A549 (cell line): ENCODE data around the gene CCDC116. TPM values are rescaled to one million over a fixed set of nuclear protein-coding genes. Genes with fewer than 3 reads are reported as not detected.
"Not testable (repeated sequence)": the region's sequence is repeated elsewhere in the genome, so short reads cannot be mapped to it uniquely, and the experiment has no call there.

Experiments
- ATAC-seq, 2 experiments: fragments of 200-7000 bp in 1 of 2; fragments of >200 bp in 1 of 2; cut with Nextera tagmentation in 1 of 2; cut with Tn5 transposase in 1 of 2; 3 replicates each; pipeline versions ENCODE4 v1.8.0 to v1.9.1; 2018 to 2020; ENCODE audit warnings: mild to moderate bottlenecking in 1 of 2, moderate library complexity in 1 of 2
- CTCF ChIA-PET: fragments of 300-600 bp; sonication (Branson Sonifier 250); formaldehyde crosslinking; extraction: SDS; loops from one replicate; lab custom pipeline; 2021; ENCODE audit warnings: antibody characterized with exemption, inconsistent platforms; lab: Yijun Ruan, JAX
- POLR2A ChIA-PET: fragments of 350-600 bp; formaldehyde crosslinking; extraction: SDS; loops from one replicate; lab custom pipeline; 2021; ENCODE audit warnings: antibody characterized with exemption, inconsistent platforms; lab: Yijun Ruan, JAX
- DNase-seq, 2 experiments: peaks; one replicate each; pipeline versions ENCODE4 v3.0.0 to v3.0.0-alpha.2; 2011 to 2016; ENCODE audit warnings: low read depth in 1 of 2, low spot score in 1 of 2
- FAIRE-seq: peaks from 2 replicates; lab custom pipeline; 2011; peaks lifted over from hg19 to GRCh38; lab: Jason Lieb, UNC
- H3K27ac ChIP-seq, 2 experiments: fragments of >200 bp; sonication (Bioruptor Twin); formaldehyde crosslinking; 3 replicates each; pipeline ENCODE4 v1.5.1; 2016 to 2017
- H3K4me1 ChIP-seq: fragments of >200 bp; sonication (Bioruptor Twin); formaldehyde crosslinking; 3 replicates; pipeline ENCODE4 v1.6.1; 2016
- H3K4me2 ChIP-seq: fragments of >200 bp; sonication (Bioruptor Twin); formaldehyde crosslinking; 3 replicates; pipeline ENCODE4 v1.6.1; 2016
- H3K4me3 ChIP-seq: fragments of >200 bp; sonication (Bioruptor Twin); formaldehyde crosslinking; 3 replicates; pipeline ENCODE4 v1.5.1; 2016
- H3K9me3 ChIP-seq: fragments of >200 bp; sonication (Bioruptor Twin); formaldehyde crosslinking; 3 replicates; pipeline ENCODE4 v1.6.1; 2016
- CEBPB ChIP-seq, 2 experiments: fragments of >200 bp in 1 of 2; sonication (Bioruptor Twin) in 1 of 2; formaldehyde crosslinking in 1 of 2; IDR thresholded peaks; 2 replicates each; pipeline ENCODE4 v1.6.1; 2012 to 2016
- E2F6 ChIP-seq: IDR thresholded peaks from 2 replicates; pipeline ENCODE4 v1.6.1; 2012; ENCODE audit warnings: low read depth, borderline replicate concordance
- EHF ChIP-seq: fragments of 250-450 bp; sonication (Bioruptor Pico); IDR thresholded peaks from 2 replicates; pipeline ENCODE4 v1.5.0; 2020; ENCODE audit warnings: mild to moderate bottlenecking
- EHMT2 ChIP-seq: fragments of 200-600 bp; sonication (generic); IDR thresholded peaks from 2 replicates; pipeline ENCODE4 v1.6.1; 2016; ENCODE audit warnings: antibody characterized with exemption, low read depth, mild to moderate bottlenecking, moderate library complexity
- FOSB ChIP-seq: fragments of 250-450 bp; sonication (Bioruptor Pico); IDR thresholded peaks from 2 replicates; pipeline ENCODE4 v1.5.0; 2020; ENCODE audit warnings: mild to moderate bottlenecking, moderate library complexity
- FOSL2 ChIP-seq, 2 experiments: fragments of 450-650 bp in 1 of 2; fragments of >200 bp in 1 of 2; sonication (Bioruptor Twin) in 1 of 2; formaldehyde crosslinking; IDR thresholded peaks; 2 replicates each; pipeline versions ENCODE4 v1.5.0 to v1.6.1; 2016 to 2020; ENCODE audit warnings: mild to moderate bottlenecking in 1 of 2, moderate library complexity in 1 of 2
- GATA3 ChIP-seq: IDR thresholded peaks from 2 replicates; pipeline ENCODE4 v1.6.1; 2012; ENCODE audit warnings: borderline replicate concordance
- HES2 ChIP-seq: fragments of >200 bp; sonication (Bioruptor Twin); formaldehyde crosslinking; IDR thresholded peaks from 2 replicates; pipeline ENCODE4 v1.6.1; 2016
- HEYL ChIP-seq: fragments of 250-450 bp; sonication (Bioruptor Pico); IDR thresholded peaks from 2 replicates; pipeline ENCODE4 v1.8.0; 2021; ENCODE audit warnings: mild to moderate bottlenecking, moderate library complexity
- HMGXB4 ChIP-seq: fragments of 250-450 bp; sonication (Bioruptor Pico); IDR thresholded peaks from 2 replicates; pipeline ENCODE4 v1.5.0; 2021; ENCODE audit warnings: mild to moderate bottlenecking, moderate library complexity, borderline replicate concordance
- HOXB13 ChIP-seq: fragments of 250-450 bp; sonication (Bioruptor Pico); IDR thresholded peaks from 2 replicates; pipeline ENCODE4 v1.5.0; 2020; ENCODE audit warnings: low read depth, mild to moderate bottlenecking, moderate library complexity
- HOXB5 ChIP-seq: fragments of 250-450 bp; sonication (Bioruptor Pico); IDR thresholded peaks from 2 replicates; pipeline ENCODE4 v1.5.0; 2020; ENCODE audit warnings: mild to moderate bottlenecking, moderate library complexity
- JUNB ChIP-seq: fragments of >200 bp; sonication (Bioruptor Twin); formaldehyde crosslinking; IDR thresholded peaks from 2 replicates; pipeline ENCODE4 v1.6.1; 2016
- KDM5A ChIP-seq: fragments of 200-600 bp; sonication (generic); IDR thresholded peaks from 2 replicates; pipeline ENCODE4 v1.6.1; 2016; ENCODE audit warnings: antibody characterized with exemption, mild to moderate bottlenecking
- MAFK ChIP-seq: fragments of 450-650 bp; IDR thresholded peaks from 2 replicates; pipeline ENCODE4 v1.6.1; 2014; ENCODE audit not compliant: partially characterized antibody
- MYC ChIP-seq: IDR thresholded peaks from 2 replicates; pipeline ENCODE4 v1.6.1; 2012; ENCODE audit warnings: mild to moderate bottlenecking, inconsistent platforms, low read length, improper control_type of control experiment, borderline replicate concordance
- NPAS2 ChIP-seq: fragments of 250-450 bp; sonication (Bioruptor Pico); IDR thresholded peaks from 2 replicates; pipeline ENCODE4 v1.8.0; 2022; ENCODE audit warnings: mild to moderate bottlenecking, moderate library complexity, borderline replicate concordance
- PHF8 ChIP-seq: fragments of 200-600 bp; sonication (generic); IDR thresholded peaks from 2 replicates; pipeline ENCODE4 v1.6.1; 2016; ENCODE audit warnings: low read depth, mild to moderate bottlenecking, antibody characterized with exemption, moderate library complexity, borderline replicate concordance
- POLR2A ChIP-seq: IDR thresholded peaks from 2 replicates; pipeline ENCODE4 v1.6.1; 2012; ENCODE audit warnings: mild to moderate bottlenecking, low read length
- RCOR1 ChIP-seq: fragments of 150-350 bp; IDR thresholded peaks from 2 replicates; pipeline ENCODE4 v1.6.1; 2014; ENCODE audit warnings: antibody characterized with exemption, low read length, low read depth
- SREBF2 ChIP-seq: fragments of 450-650 bp; IDR thresholded peaks from 2 replicates; pipeline ENCODE4 v1.6.1; 2014; ENCODE audit warnings: mild to moderate bottlenecking, moderate library complexity
- TFCP2L1 ChIP-seq: fragments of 250-450 bp; sonication (Bioruptor Pico); IDR thresholded peaks from 2 replicates; pipeline ENCODE4 v1.5.0; 2021; ENCODE audit warnings: mild to moderate bottlenecking
- TP53 ChIP-seq: fragments of 250-450 bp; sonication (Bioruptor Pico); IDR thresholded peaks from 2 replicates; pipeline ENCODE4 v1.5.0; 2021; ENCODE audit warnings: mild to moderate bottlenecking, moderate library complexity
- ZC3H11A ChIP-seq: fragments of 450-650 bp; IDR thresholded peaks from 2 replicates; pipeline ENCODE4 v1.6.1; 2014; ENCODE audit warnings: antibody characterized with exemption, mild to moderate bottlenecking
- ZNF302 ChIP-seq: fragments of 250-450 bp; sonication (Bioruptor Pico); IDR thresholded peaks from 2 replicates; pipeline ENCODE4 v1.9.0; 2021; ENCODE audit warnings: inconsistent platforms, mild to moderate bottlenecking, moderate library complexity
- WGBS: methylation state at CpG from one replicate; pipeline ENCODE4 v1.1.6; 2017; ENCODE audit errors: missing lambda C conversion rate; 5-methylcytosine and 5-hydroxymethylcytosine counted together
- polyA plus RNA-seq, 4 experiments: library from polyadenylated mRNA; depleted of rRNA in 3 of 4; stranded (reverse); fragments of >200 nt; fragmentation: RNase III in 1 of 4; extraction: RNeasy Plus Mini Kit Qiagen cat#74134 plus additional on column Dnase treatment in 1 of 4; gene quantifications; 2 replicates in 3 of 4; 3 replicates in 1 of 4; pipeline ENCODE4 v1.2.3, GENCODE V29; 2011 to 2017
- TF ChIP-seq, protein P1 (sequence below): fragments of 450-650 bp; IDR thresholded peaks from 2 replicates; pipeline ENCODE4 v1.6.1; 2014; ENCODE audit warnings: antibody characterized with exemption
- TF ChIP-seq, protein P2 (sequence below): fragments of 150-350 bp; IDR thresholded peaks from 2 replicates; pipeline ENCODE4 v1.6.1; 2014; ENCODE audit warnings: low read depth, mild to moderate bottlenecking, low read length

CCDC116 gene
- polyA plus RNA-seq, 2 of the 4 experiments (the other 2 are of a cell fraction), result 0.06 TPM; not detected in 1

- FAIRE-seq, result no peak
- no peaks in the 10 kb centered on the region for H3K9me3 ChIP-seq
- CTCF ChIA-PET, result interaction anchor here (0.6 kb wide), 2 partner anchors 11 to 16 kb away, joined by 3 read pairs; no protein-coding TSS in a partner anchor
- no peak overlapping the region for H3K4me3 ChIP-seq
- H3K27ac ChIP-seq, result no peak overlapping the region
- WGBS, result 98% methylated on average over 5 of the region's 7 CpGs
- peaks cover under 1% of the 10 kb centered on the region; the same call in 1 of the 3 replicates for H3K4me1 ChIP-seq
- H3K4me2 ChIP-seq, result no peak overlapping the region
- ATAC-seq, result no peak
- POLR2A ChIA-PET, result no interaction called here
- TF ChIP-seq SREBF2 (no peak), PHF8 (no peak), GATA3 (no peak), NPAS2 (CRISPR knock-in tag) (no peak), HES2 (no peak), EHMT2 (no peak), ZC3H11A (no peak), HMGXB4 (CRISPR knock-in tag) (no peak), HOXB13 (no peak), RCOR1 (no peak), KDM5A (no peak), FOSL2 (IDR thresholded peaks at IDR 0.05) (no peak), FOSL2 (CRISPR knock-in tag; IDR thresholded peaks at IDR 0.05) (no peak), TP53 (CRISPR knock-in tag) (no peak), MYC (no peak), JUNB (no peak), POLR2A (no peak), EHF (CRISPR knock-in tag) (no peak), CEBPB (IDR thresholded peaks at IDR 0.05) (no peak)
- TF ChIP-seq, protein P1, sequence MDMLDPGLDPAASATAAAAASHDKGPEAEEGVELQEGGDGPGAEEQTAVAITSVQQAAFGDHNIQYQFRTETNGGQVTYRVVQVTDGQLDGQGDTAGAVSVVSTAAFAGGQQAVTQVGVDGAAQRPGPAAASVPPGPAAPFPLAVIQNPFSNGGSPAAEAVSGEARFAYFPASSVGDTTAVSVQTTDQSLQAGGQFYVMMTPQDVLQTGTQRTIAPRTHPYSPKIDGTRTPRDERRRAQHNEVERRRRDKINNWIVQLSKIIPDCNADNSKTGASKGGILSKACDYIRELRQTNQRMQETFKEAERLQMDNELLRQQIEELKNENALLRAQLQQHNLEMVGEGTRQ, result no peak
- TF ChIP-seq, all 56 proteins: peak for 0
- DNase-seq, result no peak
Observed at GRCh38 chr22:21612858-21613257, 19.7 kb upstream of the CCDC116 start.

DNA sequence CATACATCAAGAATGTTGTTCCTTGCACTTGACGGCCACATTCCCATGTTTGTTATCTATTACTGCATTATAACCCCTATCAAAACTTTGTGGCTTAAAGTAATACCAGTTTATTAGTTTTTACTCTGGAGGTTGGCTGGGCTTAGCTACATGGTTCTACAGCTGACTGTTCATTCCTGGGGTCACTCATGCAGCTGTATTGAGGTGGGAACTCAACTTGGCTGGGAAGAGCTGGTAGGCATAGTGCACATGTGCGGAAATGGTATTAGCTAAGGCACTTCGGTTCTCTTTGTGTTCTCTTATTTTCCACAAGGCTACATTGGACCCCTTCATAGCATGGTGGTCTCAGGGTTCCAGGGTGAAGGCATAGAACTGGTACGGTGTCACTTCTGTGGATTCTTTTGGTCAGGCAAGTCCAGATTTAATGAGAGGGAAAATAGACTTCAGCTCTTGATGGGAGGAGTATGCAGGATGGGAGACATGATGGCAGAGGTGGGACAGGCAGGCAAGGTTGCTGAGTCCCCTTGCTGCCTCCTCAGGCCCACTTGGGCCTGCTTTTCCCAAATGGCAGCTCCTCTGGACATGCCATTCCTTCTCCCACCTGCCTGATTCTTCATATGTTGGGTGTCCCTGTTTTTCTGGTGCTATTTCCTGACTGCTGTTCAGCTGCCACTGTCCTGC lies 18.9 kb upstream of the CCDC116 start:
- WGBS, result 93% methylated on average over 4 of the region's 4 CpGs
- H3K4me2 ChIP-seq, result no peak overlapping the region
- ChIA-PET POLR2A (no interaction called here), CTCF (interaction anchor here (0.6 to 2.4 kb wide), 3 partner anchors 9 to 28 kb away, joined by 3 to 7 read pairs (median 3); partner anchors contain the start of gene SDF2L1)
- no peak overlapping the region for H3K27ac ChIP-seq
- ATAC-seq (no peak), DNase-seq (no peak), FAIRE-seq (no peak)
- H3K4me1 ChIP-seq, result no peaks in the 10 kb centered on the region
- H3K9me3 ChIP-seq, result no peaks in the 10 kb centered on the region
- TF ChIP-seq FOSB (CRISPR knock-in tag), result no peak
- H3K4me3 ChIP-seq, result no peak overlapping the region

GRCh38 chr22:21615731-21616130 lies 16.8 kb upstream of the CCDC116 start:
- no peak for DNase-seq
- peaks cover 6% of the 10 kb centered on the region; the same call in 1 of the 3 replicates for H3K4me1 ChIP-seq
- TF ChIP-seq TFCP2L1 (CRISPR knock-in tag), result no peak
- TF ChIP-seq, protein P2, sequence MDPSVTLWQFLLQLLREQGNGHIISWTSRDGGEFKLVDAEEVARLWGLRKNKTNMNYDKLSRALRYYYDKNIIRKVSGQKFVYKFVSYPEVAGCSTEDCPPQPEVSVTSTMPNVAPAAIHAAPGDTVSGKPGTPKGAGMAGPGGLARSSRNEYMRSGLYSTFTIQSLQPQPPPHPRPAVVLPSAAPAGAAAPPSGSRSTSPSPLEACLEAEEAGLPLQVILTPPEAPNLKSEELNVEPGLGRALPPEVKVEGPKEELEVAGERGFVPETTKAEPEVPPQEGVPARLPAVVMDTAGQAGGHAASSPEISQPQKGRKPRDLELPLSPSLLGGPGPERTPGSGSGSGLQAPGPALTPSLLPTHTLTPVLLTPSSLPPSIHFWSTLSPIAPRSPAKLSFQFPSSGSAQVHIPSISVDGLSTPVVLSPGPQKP, result no peak
- no peak for TF ChIP-seq FOSL2 (IDR thresholded peaks at IDR 0.05)
- TF ChIP-seq FOSL2 (CRISPR knock-in tag; IDR thresholded peaks at IDR 0.05), result no peak
- no peak for TF ChIP-seq MAFK
- TF ChIP-seq ZNF302 (CRISPR knock-in tag), result no peak
- no peak for TF ChIP-seq E2F6
- TF ChIP-seq CEBPB (IDR thresholded peaks at IDR 0.05), result no peak
- no peak for TF ChIP-seq TP53 (CRISPR knock-in tag)
- TF ChIP-seq HOXB5, result no peak
- TF ChIP-seq HEYL (CRISPR knock-in tag), result no peak
- WGBS, result 79% methylated on average over 4 of the region's 4 CpGs
- H3K9me3 ChIP-seq, result no peaks in the 10 kb centered on the region
- ChIA-PET POLR2A (interaction anchor here (0.6 kb wide), 1 partner anchor 50 kb away, joined by 3 read pairs; no protein-coding TSS in a partner anchor), CTCF (interaction anchor here (0.7 to 4.9 kb wide), 5 partner anchors 9 to 31 kb away, joined by 3 to 19 read pairs (median 4); partner anchors contain the start of gene SDF2L1)
- H3K27ac ChIP-seq, result no peak overlapping the region
- H3K4me3 ChIP-seq, result no peak overlapping the region
- no peak for FAIRE-seq
- no peak for ATAC-seq
- H3K4me2 ChIP-seq, result no peak overlapping the region

DNA sequence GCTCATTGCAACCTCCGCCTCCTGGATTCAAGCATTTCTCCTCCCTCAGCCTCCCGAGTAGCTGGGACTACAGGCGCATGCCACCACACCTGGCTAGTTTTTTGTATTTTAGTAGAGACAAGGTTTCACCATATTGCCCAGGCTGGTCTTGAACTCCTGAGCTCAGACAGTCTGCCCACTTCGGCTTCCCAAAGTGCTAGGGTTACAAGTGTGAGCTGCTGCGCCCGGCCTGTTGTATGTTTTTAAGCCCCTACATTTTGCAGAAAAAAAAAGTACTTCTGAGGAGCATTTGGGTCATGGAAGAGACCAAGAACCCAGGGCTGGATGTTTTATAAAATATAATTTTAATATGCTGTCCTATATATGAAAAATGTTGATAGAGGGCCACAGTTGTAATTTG lies 15.2 kb upstream of the CCDC116 start:
- CTCF ChIA-PET, result interaction anchor here (1.8 to 4.9 kb wide), 3 partner anchors 12 to 30 kb away, joined by 4 to 19 read pairs (median 6); partner anchors contain the start of gene SDF2L1
- FAIRE-seq, H3K4me2 ChIP-seq, H3K27ac ChIP-seq, POLR2A ChIA-PET, ATAC-seq, H3K4me1 ChIP-seq, DNase-seq, H3K9me3 ChIP-seq, H3K4me3 ChIP-seq: not testable (repeated sequence)
- WGBS, result 94% methylated on average over 6 of the region's 6 CpGs
